ENCODE data around the gene INPP5D.
"Not testable (repeated sequence)": the region's sequence is repeated elsewhere in the genome, so short reads cannot be mapped to it uniquely, and the experiment has no call there.

Gene INPP5D

DNA sequence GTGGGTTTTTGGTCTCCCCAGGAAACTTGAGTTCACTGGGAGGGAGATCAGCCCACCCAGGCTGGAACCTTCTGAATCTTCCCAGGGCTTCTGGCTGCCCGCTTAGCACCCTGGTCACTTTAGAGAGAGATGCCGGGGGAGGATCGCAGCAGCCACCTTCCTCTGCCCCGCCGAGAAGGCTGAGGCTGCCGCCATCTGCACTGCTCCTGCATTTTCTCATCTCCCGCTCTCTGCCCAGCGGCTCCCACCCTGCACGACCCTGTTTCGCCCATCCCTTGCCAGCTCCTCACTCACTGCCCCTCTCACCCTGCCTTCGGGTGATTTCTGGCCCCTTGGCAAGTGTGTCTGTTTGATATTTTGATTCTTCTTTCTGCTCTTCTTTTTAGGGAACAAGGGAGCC, 108.8 kb downstream of the INPP5D start:
- DNase-seq: no peak

DNA sequence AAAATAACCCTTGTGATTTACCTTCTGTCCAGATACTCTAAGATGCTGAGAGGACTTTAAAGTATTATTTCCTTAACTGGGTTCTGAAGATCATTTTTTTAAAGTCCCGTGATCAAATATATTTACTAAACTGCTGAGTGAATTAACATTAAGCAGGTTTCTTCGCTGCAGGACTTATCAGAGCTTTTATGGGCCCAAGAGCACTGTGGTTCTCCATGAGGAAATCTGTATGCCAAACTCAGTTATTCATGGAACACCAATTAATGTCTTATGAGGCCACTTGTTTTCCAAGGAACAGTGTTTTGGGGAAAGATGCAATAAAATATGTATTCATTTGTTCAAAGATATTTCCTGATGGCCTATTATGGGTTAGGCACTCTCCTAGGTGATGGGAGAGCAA, 111.2 kb downstream of the INPP5D start:
- DNase-seq: no peak

DNA sequence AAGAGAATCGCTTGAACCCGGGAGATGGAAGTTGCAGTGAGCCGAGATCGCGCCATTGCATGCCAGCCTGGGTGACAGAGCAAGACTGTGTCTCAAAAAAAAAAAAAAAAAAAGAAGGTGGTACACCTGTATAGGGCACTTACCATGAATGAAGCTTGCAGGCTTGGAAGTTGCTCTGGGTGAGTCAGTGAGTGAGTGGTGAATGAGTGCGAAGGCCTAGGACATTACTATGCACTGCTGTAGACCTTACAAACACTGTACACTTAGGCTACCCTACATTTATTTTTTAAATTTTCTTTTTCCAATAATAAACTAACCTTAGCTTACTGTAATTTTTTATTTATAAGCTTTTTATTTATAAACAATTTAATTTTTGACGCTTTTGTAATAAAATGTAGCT, 113.0 kb downstream of the INPP5D start:
- no peak for DNase-seq

DNA sequence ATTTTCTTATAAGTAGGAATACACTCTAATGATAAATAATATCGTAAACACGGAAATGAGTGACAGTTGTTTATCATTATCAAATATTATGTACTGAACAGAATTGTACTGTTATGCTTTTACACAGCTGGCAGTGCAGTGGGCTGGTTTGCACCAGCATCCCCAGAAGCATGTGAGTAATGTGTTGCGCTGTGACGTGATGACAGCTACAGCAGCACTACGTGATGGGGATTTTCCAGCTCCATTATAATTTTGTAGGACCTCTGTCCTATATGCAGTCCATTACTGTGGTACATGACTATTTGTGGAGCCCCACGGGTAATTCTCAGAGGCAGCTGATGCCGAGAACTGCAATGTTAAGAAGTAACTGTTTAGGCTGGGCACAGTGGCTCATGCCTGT, 114.0 kb downstream of the INPP5D start:
- DNase-seq: no peak

DNA sequence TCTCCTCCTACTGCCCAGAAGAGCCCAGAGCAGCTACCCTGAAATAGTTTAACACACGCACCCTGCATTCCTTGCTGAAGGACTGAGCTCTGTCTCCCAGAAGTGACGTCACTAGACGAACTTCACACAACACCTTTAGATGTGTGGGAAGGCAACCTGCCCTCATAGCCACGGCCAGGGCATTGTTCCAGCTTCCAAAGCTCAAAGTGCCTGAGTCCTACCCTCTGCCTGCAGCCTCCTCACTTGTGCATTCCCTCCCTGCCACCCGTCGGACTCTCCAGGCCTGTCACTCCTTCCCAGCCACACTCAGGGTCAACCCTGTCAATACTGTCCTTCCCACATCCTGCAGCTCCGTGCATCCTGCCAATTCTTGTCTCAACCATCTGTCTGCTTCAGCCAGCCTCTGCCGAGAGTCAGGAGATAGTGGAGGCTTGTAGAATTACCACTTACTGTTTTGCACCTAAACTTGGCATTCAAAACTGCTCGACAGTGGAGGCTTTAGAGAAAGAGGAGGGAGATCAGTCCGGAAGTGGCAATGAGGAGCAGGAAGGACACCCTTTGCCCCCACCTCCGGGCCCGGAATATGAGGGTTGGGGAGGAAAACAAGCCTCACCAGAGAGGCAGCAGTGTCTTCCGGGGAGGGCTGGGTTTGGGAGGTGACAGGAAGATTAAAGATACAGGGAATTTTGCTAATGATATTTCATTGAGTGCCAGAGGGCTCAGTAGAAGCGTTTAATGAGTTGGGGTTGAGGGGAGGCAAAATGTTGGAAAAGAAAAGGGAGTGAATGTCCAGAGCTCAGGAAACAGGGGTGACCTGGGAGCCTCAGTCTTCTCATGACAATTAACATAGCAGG, 119.1 kb downstream of the INPP5D start:
- peak in 1 of 56 donors; percentile 12 for DNase-seq

DNA sequence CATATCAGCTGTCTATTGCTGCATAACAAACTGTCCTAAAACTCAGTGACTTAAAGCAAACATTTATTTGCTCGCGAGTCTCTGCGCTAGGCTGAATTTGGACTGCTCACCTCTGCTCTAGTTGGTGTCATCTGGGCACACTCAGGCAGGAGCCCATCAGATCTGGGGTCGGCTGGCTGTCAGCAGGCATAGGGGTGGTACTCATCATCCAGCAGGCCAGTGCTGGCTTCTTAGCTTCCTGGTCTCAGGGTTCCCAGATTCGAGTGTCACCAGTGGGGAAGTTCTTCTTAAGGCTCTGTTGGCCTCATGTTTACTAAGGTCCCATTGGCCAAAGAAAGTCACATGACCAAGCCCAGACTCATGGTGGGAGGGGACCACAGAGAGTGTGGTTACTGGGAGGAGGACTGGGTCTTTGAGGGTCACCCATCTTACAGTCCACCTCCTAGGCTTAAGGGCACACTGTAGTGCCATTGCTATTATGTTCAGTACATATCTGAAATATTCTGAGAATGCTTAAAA, 119.8 kb downstream of the INPP5D start:
- DNase-seq: no peak

DNA sequence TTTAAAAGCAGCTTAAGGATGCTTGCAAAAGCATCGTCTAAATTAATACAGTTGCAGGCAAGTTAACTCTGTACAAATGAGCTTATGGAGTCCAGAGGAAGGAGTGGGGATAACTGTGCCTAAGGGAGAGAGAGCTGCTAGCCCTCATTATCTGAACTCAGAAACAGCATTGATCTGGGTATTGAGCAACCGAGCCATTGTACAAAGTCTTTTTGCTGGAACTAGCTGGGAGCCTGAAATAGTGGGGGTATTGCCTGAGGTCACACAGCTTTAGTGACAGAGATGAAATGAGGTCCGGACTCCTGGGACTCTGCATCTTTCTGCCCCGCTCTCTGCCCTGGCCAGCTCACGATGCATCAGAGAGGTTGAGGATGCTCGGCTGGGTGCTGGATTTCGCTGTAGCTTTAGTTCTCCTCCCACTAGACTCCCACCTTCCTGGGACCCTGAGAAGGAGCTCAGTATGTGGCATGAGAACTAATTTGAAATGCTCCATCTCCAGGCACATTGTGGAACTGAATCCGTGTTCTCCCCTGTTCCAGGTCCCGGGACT, 123.8 kb downstream of the INPP5D start:
- no peak for DNase-seq

DNA sequence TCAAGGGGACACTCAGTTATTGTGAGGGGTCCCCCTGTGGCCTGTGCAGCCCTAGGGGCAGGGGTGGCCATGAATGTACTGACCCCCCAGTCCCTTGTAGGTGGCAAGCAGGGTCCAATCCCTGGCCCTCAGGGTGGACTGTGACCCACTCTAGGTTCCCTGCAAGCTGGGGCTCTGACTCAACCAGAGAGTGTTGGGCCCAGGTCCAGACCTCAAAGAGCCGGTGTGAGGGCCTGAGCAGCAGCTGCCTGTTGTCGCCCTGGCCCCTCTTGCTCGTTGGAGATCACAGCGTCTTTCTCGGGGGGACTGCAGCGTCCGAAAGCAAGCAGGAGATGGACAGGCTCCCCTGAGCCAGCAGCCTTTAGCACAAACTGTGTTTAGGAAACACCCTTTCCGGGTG, 124.5 kb downstream of the INPP5D start:
- no peak for DNase-seq

DNA sequence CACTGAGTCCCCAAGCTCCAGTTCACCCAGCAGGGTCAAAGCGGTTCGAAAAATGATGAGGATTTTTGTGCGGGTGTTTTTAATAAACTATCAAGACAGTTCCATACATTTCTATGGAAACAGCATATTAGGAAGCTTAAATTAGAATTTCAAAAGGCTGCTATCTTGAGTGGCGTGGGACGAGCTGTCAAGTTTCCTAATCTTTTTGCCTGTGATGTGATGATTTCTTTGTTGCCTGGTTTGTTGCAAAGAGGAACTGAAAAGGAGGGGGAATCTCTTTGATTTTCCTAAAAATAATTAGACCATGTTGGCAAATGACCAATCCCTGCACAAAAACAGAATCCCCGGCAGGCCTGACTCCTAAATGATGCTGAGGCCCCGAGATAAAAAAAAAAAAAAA, 125.2 kb downstream of the INPP5D start:
- peak in 5 of 56 donors; percentile 9 to 41 (median 26) for DNase-seq

DNA sequence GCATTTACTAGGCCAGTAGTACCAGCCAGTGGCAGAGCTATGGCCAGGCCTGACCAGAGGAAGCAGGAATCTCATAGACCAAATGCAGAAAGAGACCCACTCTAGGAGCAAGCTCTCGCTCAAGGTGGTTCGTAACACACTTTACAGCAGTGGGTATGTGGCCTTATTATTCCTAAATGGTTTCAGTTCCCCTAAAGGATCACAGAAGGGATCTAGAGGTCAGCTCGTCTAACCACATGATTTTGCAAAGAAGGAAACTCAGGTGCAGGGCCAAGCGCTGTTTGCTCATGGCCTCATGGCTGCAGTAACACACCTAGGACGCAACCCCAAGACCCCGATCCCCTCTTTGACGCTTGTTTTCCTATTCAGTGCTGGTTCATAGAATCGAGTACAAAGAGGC, 125.8 kb downstream of the INPP5D start:
- no peak for DNase-seq

DNA sequence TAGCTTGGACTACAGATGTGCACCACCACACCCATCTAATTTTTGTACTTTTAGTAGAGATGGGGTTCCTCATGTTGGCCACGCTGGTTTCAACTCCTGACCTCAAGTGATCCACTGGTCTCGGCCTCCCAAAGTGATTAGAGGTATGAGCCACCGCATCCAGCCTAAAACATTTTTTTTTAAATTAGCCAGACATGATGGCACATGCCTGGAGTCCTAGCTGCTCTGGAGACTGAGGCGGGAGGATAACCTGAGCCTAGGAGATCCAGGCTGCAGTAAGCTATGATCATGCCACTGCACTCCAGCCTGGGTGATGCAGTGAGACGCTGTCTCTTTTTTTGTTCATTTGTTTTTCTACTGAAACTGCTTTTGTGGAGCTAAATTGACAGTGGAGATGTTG, 126.7 kb downstream of the INPP5D start:
- no peak for DNase-seq

DNA sequence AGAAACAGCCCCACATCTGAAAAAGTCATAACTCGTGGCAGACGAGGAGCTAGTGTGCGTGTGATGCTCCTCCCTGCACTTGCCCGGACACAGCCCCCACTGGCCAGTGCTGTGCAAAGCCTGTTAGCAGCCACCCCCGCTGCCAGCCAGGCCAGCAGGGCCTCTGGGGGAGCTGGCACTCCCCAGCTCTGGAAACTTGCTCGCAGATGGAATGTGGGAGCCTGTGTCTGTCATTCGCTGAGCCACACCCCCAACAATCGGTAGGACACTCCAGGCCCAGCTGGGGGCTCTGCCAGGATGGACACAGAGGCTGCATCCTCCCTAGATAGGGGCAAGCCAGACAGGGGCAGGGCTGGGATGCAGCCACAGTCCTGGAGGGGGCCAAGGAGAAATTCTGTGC, 128.9 kb downstream of the INPP5D start:
- no peak for DNase-seq

DNA sequence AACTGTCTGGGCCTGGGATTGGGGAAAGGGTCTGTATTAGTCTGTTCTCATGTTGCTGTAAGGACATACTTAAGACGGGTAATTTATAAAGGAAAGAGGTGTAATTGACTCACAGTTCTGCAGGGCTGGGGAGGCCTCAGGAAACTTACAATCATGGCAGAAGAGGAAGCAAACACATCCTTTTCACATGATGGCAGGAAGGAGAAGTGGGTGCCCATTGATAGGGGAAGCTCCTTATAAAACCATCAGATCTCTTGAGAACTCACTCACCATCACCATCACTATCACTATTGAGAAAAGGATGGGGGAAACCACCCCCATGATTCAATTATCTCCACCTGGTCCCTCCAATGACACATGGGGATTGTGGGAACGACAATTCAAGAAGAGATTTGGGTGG, 130.9 kb downstream of the INPP5D start:
- not testable (repeated sequence) for DNase-seq

DNA sequence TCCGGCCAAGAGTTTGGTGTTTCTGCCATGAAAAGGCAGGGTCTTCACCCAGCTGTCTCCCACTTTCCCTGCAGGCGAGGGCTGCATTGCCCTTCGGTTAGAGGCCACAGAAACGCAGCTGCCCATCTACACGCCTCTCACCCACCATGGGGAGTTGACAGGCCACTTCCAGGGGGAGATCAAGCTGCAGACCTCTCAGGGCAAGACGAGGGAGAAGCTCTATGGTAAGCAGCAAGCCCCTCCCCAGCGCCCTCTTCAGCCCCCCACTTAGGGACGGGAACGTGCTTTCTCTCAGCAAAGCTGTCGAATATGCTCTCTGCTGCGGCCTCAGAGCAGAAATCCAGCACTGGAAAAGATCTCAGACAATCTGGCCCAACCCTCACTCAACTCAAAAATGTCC, 133.6 kb downstream of the INPP5D start:
- DNase-seq: no peak

DNA sequence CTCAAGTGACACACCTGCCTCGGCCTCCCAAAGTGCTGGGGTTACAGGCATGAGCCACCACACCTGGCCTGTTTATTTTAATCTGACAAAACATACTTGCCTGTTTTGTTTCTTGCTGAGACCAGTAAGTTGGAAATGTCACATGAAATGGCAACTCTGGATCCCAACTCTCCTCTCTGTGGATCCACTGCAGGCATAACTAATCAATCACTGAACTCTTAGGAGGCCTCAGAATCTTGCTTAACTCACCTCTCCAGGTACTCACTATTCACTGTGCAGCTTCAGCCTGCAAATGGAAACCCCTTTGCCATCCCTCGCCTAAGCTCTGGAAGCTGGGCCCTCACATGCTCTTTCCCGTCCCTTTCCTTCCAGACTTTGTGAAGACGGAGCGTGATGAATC, 134.9 kb downstream of the INPP5D start:
- no peak for DNase-seq

DNA sequence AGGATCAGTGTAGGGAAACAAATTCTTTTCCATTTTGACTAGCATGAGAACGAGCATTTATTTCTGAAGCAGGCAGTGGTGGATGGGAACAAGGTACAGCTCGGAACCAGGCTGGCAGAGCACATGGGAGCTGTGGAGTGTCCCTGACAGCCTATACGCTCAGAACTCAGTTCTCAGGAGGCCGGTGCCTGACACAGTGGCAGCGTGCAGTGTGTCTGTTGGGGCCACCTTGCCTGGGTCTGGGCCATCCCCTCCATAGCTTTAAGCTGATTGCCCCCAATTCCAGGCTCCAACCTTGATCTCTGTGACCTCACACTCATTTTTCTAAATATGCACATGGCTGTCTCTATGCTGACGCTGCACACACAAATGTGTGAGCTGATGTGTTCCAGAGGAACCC, 136.9 kb downstream of the INPP5D start:
- DNase-seq: no peak

DNA sequence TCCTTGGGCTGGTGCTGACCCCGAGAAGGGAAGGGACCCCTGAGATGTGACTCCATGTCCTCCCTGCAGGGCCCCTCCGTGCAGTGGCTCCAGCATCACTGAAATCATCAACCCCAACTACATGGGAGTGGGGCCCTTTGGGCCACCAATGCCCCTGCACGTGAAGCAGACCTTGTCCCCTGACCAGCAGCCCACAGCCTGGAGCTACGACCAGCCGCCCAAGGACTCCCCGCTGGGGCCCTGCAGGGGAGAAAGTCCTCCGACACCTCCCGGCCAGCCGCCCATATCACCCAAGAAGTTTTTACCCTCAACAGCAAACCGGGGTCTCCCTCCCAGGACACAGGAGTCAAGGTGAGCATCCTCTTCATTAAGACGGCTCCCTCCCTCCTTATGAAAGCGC, 137.9 kb downstream of the INPP5D start:
- no peak for DNase-seq

DNA sequence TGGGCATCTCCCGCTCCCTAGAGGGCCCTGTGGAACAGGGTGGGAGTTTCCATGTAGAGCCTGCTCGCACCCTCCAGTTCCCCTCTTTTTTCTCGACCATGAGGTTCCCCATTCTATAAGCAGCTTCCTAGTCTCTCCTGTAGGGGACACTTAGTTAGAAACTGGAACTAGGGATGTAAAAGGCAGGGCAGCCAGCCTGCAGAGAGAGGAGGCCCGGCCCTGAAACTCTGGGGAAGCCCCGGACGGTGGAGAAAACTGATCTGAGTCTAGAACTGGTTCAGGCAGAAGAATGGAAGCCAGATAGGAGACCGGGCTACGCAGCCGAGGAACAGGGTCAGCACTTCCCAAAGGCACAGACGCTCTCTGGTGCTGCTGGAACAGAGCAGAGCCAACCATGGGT, 139.7 kb downstream of the INPP5D start:
- DNase-seq: no peak

DNA sequence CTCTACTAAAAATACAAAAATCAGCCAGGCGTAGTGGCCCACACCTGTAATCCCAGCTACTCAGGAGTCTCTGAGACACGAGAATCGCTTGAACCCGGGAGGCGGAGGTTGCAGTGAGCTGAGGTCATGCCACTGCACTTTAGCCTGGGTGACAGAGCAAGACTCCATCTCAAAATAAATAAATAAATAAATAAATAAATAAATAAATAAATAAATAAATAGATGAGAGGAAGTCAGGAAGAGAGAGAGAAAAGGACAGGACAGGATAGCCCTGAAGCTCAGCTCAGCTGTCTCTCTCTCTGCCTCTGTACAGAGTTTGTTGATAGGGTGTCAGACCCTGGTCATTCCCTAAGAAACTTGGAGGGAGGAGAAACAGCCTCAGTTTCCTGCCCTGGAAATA, 140.6 kb downstream of the INPP5D start:
- DNase-seq: not testable (repeated sequence)

DNA sequence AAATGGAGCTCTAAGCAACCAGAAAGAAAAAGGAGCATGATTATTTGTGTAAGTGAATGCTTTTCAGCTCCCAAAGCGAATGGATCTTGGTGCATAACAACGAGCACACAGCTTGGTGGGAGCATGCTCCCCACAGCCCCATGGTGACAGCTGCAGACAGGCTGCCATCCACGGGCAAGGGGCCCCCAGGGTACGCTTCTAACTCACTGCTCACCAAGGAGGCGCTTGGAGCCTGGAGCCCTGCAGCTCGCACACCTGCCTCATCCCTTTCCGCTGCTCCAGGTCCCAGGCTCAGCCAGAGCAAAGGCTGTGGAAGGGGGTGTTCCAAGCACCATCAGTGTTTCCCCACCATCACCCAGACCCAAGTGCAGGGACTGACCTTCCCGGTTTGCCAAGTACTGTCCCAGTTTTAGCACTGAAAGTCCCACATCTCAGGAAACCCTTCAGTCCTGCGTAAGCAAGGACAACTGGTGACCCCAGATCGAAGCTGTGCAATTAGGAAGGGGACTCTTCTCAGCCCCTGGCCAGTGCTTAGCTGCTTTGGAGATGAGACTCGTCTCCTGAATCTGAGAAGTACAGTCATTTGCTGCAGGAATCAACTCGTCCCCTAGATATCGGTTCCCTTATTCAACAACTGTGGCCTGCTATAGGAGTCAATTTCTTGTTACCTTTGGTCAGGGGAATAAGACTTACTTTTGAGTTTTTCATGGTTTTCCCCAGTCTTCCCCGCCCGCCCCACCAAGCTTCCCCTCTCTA, 141.3 kb downstream of the INPP5D start:
- no peak for DNase-seq

DNA sequence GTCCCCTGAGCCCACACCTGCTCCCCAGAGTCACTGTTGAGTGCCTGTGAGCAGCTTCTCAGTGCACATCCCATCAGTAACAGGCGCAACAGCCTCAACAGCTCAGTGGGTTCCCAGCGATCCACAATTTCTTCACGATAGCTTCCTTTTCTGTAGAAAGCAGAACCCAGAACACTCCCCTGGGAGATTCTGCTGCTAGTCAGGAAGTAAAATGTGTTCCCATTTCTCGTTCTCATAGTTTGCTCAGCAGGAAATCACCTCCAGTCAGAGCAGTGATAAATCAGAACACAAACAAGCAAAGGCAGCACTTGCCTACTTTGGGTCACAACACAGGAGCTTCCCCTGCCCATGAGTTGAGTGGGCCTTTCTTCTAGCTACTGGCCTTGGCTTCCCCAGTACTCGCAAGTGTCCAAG, 142.4 kb downstream of the INPP5D start:
- DNase-seq: no peak

DNA sequence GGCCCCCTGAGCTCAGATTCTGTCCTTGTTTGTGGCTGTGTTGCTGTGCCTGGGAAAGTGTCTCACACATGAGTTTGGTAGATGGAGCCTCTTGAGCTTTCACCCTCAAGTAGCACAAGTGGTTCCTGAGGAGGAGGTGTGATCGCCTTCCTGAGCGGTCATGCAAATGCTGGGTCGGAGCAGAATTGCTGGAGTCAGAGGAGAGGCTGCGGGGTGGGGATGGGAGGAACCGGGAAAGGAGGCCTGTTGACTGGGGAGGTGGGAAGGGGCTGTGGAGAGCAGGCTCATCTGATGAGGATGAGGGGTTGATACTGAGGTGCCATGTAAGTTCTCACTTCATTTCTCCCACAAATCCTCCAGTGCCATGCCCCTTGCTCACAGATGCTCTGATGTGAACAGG, 142.9 kb downstream of the INPP5D start:
- no peak for DNase-seq
